KMS-11 (cell line): ENCODE data around the gene SLC2A13.

ENCODE experiments used
- H2AFZ ChIP-seq: fragments of 200-600 bp; sonication (generic); 2 replicates; pipeline ENCODE4 v1.6.1; 2016; ENCODE audit warnings: antibody characterized with exemption, mixed run types, low read depth
- H3K27ac ChIP-seq: fragments of 200-600 bp; sonication (generic); 2 replicates; pipeline ENCODE4 v1.6.1; 2016; ENCODE audit warnings: mild to moderate bottlenecking, mixed run types
- H3K27me3 ChIP-seq: fragments of 200-600 bp; sonication (generic); 2 replicates; pipeline ENCODE4 v1.6.1; 2017; ENCODE audit warnings: mild to moderate bottlenecking, low read depth, mixed run types, moderate library complexity; ENCODE audit not compliant: insufficient read depth
- H3K36me3 ChIP-seq: fragments of 200-600 bp; sonication (generic); 2 replicates; pipeline ENCODE4 v1.6.1; 2017; ENCODE audit warnings: mild to moderate bottlenecking, mixed run types; ENCODE audit not compliant: insufficient read depth
- H3K4me1 ChIP-seq: fragments of 200-600 bp; sonication (generic); 2 replicates; pipeline ENCODE4 v1.6.1; 2016; ENCODE audit warnings: mild to moderate bottlenecking, low read depth, mixed run types; ENCODE audit not compliant: poor library complexity, severe bottlenecking
- H3K4me2 ChIP-seq: fragments of 200-600 bp; sonication (generic); 2 replicates; pipeline ENCODE4 v1.7.0; 2016; ENCODE audit warnings: mild to moderate bottlenecking, mixed run types
- H3K4me3 ChIP-seq: fragments of 200-600 bp; sonication (generic); IDR thresholded peaks from 2 replicates; pipeline ENCODE4 v1.6.1; 2017; ENCODE audit warnings: low read depth, low read length, mixed read lengths; ENCODE audit not compliant: insufficient read depth
- H3K79me2 ChIP-seq: fragments of 200-600 bp; sonication (generic); 2 replicates; pipeline ENCODE4 v1.6.1; 2016; ENCODE audit warnings: low read depth, mixed run types; ENCODE audit not compliant: insufficient read depth
- H3K9ac ChIP-seq: fragments of 200-600 bp; sonication (generic); 2 replicates; pipeline ENCODE4 v1.6.1; 2016; ENCODE audit warnings: mild to moderate bottlenecking, mixed run types
- H4K20me1 ChIP-seq: fragments of 200-600 bp; sonication (generic); 2 replicates; pipeline ENCODE4 v1.6.1; 2016; ENCODE audit warnings: mild to moderate bottlenecking, mixed run types; ENCODE audit not compliant: insufficient read depth
- CTCF ChIP-seq: fragments of 200-600 bp; sonication (generic); conservative IDR thresholded peaks from 2 replicates; pipeline ENCODE4 v1.6.1; 2017; ENCODE audit warnings: low read depth, mild to moderate bottlenecking, antibody characterized with exemption, low read length, moderate library complexity, mixed read lengths

The SLC2A13 gene

GRCh38 chr12:39743655-39744054 lies 362.2 kb downstream of the SLC2A13 start:
- H3K27ac ChIP-seq: no peak overlapping the region
- no peaks in the 10 kb centered on the region for H3K4me1 ChIP-seq
- no peak overlapping the region for H3K4me3 ChIP-seq
- no peak overlapping the region for H3K4me2 ChIP-seq
- H3K79me2 ChIP-seq: no peaks in the 10 kb centered on the region
- H3K36me3 ChIP-seq: no peaks in the 10 kb centered on the region
- H4K20me1 ChIP-seq: no peaks in the 10 kb centered on the region
- H2AFZ ChIP-seq: no peak overlapping the region
- TF ChIP-seq CTCF: no peak
- no peak overlapping the region for H3K9ac ChIP-seq
- no peaks in the 10 kb centered on the region for H3K27me3 ChIP-seq

DNA sequence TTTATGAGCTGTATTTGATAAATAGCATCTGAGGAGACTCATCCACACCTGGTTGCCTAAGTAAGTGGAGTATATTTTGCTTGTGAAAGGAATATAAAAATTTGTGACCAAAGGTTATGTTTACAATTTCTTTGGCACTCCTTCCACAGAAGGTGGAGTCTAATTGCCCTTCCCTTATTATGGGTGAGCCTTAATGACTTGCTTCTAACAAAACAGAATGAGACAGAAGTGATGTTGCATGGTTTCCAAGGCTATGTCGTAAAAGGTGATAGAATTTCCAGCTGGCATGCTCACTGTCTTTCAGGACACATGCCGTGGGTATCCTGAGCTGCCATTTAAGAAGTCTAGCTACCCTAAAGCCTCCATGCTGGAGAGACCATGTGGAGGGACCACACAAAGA lies 369.5 kb downstream of the SLC2A13 start:
- Histone ChIP-seq H3K9ac (no peak overlapping the region), H4K20me1 (no peaks in the 10 kb centered on the region), H3K4me2 (no peak overlapping the region), H3K4me1 (no peaks in the 10 kb centered on the region), H3K79me2 (no peaks in the 10 kb centered on the region), H3K4me3 (no peak overlapping the region), H3K27me3 (no peaks in the 10 kb centered on the region), H3K27ac (no peak overlapping the region), H3K36me3 (no peaks in the 10 kb centered on the region), H2AFZ (no peak overlapping the region)
- TF ChIP-seq CTCF: no peak

GRCh38 chr12:39723831-39724230 lies 382.1 kb downstream of the SLC2A13 start:
- H3K9ac ChIP-seq: no peak overlapping the region
- H3K4me3 ChIP-seq: no peak overlapping the region
- no peaks in the 10 kb centered on the region for H3K27me3 ChIP-seq
- H3K79me2 ChIP-seq: no peaks in the 10 kb centered on the region
- no peak overlapping the region for H3K27ac ChIP-seq
- no peak overlapping the region for H3K4me2 ChIP-seq
- no peaks in the 10 kb centered on the region for H3K36me3 ChIP-seq
- no peak for TF ChIP-seq CTCF
- no peaks in the 10 kb centered on the region for H3K4me1 ChIP-seq
- no peak overlapping the region for H2AFZ ChIP-seq
- H4K20me1 ChIP-seq: no peaks in the 10 kb centered on the region

- Histone ChIP-seq H3K4me3 (no peak overlapping the region), H3K27me3 (no peaks in the 10 kb centered on the region), H2AFZ (no peak overlapping the region), H3K36me3 (no peaks in the 10 kb centered on the region), H3K9ac (no peak overlapping the region), H4K20me1 (no peaks in the 10 kb centered on the region), H3K27ac (no peak overlapping the region), H3K4me1 (no peaks in the 10 kb centered on the region), H3K4me2 (no peak overlapping the region), H3K79me2 (no peaks in the 10 kb centered on the region)
- TF ChIP-seq CTCF: no peak
These were observed 383.4 kb downstream of the SLC2A13 start for GRCh38 chr12:39722504-39722903.

- Histone ChIP-seq H3K4me3 (no peak overlapping the region), H4K20me1 (no peaks in the 10 kb centered on the region), H3K36me3 (no peaks in the 10 kb centered on the region), H3K27me3 (no peaks in the 10 kb centered on the region), H3K79me2 (no peaks in the 10 kb centered on the region), H3K27ac (no peak overlapping the region), H3K4me2 (no peak overlapping the region), H2AFZ (no peak overlapping the region), H3K9ac (no peak overlapping the region), H3K4me1 (no peaks in the 10 kb centered on the region)
- no peak for TF ChIP-seq CTCF
These were observed 392.3 kb downstream of the SLC2A13 start for GRCh38 chr12:39713552-39713951.
